BE2C (cell line): ENCODE results near the gene CCDC88A.
"Not testable (repeated sequence)": the region's sequence is repeated elsewhere in the genome, so short reads cannot be mapped to it uniquely, and the experiment has no call there.

Source experiments
- DNase-seq: peaks from one replicate; pipeline ENCODE4 v3.0.0-alpha.2; 2020
- H3K27me3 ChIP-seq: fragments of 250-450 bp; sonication (Bioruptor Pico); 2 replicates; pipeline ENCODE4 v1.5.1; 2020; ENCODE audit warnings: mild to moderate bottlenecking
- H3K36me3 ChIP-seq: fragments of 250-450 bp; sonication (Bioruptor Pico); 2 replicates; pipeline ENCODE4 v1.5.1; 2020; ENCODE audit warnings: mild to moderate bottlenecking
- H3K4me1 ChIP-seq: fragments of 250-450 bp; sonication (Bioruptor Pico); 2 replicates; pipeline ENCODE4 v1.5.1; 2020
- H3K4me3 ChIP-seq: 2 replicates; pipeline ENCODE4 v1.5.1; 2011; ENCODE audit warnings: low read depth, low read length
- H3K9me3 ChIP-seq: fragments of 250-450 bp; sonication (Bioruptor Pico); 2 replicates; pipeline ENCODE4 v1.5.1; 2020
- TF ChIP-seq, protein P1 (sequence below): IDR thresholded peaks from 2 replicates; pipeline ENCODE4 v1.5.1; 2012; ENCODE audit warnings: mild to moderate bottlenecking, low read depth, low read length

CCDC88A gene

DNA sequence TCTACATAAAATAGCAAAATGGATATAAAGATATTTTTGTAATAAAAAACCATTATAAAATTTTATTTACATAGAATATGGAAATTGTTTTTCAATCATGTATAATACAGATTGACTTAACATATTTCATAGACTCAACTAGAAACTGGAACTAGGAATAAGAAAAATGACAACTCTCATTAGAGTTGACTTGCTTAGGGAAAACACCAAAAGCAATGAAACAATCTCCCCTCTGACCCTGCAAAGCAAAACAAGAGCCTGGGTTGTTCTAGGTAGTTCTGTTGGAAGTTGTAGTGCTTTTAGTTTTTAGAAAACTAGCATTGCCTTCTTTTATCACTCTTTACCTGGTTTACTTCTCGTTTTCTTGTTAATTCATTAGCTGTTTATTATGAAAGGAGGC lies 118.4 kb downstream of the CCDC88A start:
- Histone ChIP-seq H3K9me3 (no peaks in the 10 kb centered on the region), H3K27me3 (no peaks in the 10 kb centered on the region), H3K36me3 (no peaks in the 10 kb centered on the region), H3K4me3 (no peak overlapping the region), H3K4me1 (no peaks in the 10 kb centered on the region)
- TF ChIP-seq, protein P1, sequence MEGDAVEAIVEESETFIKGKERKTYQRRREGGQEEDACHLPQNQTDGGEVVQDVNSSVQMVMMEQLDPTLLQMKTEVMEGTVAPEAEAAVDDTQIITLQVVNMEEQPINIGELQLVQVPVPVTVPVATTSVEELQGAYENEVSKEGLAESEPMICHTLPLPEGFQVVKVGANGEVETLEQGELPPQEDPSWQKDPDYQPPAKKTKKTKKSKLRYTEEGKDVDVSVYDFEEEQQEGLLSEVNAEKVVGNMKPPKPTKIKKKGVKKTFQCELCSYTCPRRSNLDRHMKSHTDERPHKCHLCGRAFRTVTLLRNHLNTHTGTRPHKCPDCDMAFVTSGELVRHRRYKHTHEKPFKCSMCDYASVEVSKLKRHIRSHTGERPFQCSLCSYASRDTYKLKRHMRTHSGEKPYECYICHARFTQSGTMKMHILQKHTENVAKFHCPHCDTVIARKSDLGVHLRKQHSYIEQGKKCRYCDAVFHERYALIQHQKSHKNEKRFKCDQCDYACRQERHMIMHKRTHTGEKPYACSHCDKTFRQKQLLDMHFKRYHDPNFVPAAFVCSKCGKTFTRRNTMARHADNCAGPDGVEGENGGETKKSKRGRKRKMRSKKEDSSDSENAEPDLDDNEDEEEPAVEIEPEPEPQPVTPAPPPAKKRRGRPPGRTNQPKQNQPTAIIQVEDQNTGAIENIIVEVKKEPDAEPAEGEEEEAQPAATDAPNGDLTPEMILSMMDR, result no peak
- DNase-seq, result no peak

DNA sequence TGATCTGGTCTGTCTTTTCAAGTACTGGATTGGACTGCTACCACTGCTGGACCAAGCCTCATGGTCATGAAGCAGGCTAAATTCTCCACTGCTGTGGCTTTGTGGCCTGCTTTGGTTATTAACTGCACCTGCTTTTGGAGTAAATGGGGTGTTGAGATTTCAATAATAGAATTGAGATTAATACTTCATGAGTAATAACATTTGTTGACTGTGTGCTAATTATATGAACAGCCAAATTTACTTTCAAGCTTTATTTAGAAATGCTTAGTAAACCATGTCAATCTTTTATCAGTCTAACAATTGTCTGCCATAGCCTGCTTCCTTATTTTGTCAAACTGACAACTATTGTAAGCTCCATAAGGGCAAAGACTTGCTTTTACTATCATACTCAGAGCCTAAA lies 123.3 kb downstream of the CCDC88A start:
- Histone ChIP-seq H3K4me1 (no peaks in the 10 kb centered on the region), H3K36me3 (peaks cover 5% of the 10 kb centered on the region; the same call in 1 of the 2 replicates)
- TF ChIP-seq, protein P1, result no peak

DNA sequence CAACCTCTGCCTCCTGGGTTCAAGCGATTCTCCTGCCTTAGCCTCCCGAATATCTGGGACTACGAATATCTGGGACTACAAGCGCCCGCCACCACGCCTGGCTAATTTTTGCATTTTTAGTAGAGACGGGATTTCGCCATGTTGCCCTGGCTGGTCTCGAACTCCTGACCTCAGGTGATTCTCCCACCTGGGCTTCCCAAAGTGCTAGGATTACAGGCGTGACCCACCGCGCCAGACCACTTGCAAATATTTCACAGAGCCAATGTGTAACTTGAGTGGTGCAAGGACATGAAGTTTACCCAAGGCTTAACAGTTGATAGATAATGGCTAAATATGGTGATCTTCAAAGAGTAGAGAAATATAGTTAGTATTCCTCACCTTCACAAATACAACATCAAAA lies 136.6 kb downstream of the CCDC88A start:
- DNase-seq, result no peak
- Histone ChIP-seq H3K36me3 (no peaks in the 10 kb centered on the region), H3K27me3 (no peaks in the 10 kb centered on the region), H3K4me1 (no peaks in the 10 kb centered on the region), H3K9me3 (no peaks in the 10 kb centered on the region), H3K4me3 (no peak overlapping the region)
- TF ChIP-seq, protein P1, result no peak

More for the DNA sequence above, 123.3 kb downstream of the CCDC88A start:
- no peak for DNase-seq
- no peak overlapping the region for H3K4me3 ChIP-seq
- H3K9me3 ChIP-seq, result no peaks in the 10 kb centered on the region
- no peaks in the 10 kb centered on the region for H3K27me3 ChIP-seq

DNA sequence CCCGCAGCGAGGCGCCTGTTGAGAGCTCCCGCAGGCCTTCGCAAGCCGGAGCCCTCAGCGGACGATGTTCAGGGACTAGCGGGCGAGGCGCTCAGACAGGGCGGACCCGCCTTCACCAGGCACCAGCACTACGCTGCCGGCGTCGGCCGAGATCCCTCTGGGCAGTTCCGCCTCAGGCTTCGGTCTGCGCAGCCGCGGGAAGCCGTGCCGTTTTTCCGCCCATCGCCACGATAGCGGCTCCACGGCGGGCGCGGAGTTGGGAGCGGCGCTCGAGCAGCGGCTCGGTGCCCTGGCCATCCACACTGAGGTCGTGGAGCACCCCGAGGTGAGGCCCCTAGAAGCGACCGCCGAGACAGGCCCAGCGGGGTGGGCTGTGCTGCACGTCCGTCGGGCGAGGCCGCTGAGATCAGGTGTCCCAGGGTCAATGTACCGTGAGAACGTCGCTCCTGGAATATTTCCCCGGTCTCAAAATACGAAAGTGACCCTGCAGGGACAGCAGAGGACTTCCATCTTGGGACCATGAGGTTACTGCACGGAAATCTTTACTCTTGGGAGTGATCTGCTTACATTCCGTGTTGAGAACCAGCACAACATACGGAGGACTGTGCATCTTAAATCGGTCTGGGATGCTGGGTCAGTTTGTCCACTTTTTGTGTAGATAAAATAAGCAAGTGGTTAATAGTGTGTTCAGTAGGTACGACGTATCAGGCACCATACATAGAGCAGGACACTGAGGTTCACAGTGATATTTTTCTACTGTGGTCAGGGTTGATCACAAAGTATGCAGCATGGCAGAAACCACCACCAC lies 137.3 kb downstream of the CCDC88A start:
- H3K9me3 ChIP-seq, result no peaks in the 10 kb centered on the region
- H3K36me3 ChIP-seq, result no peaks in the 10 kb centered on the region
- H3K4me3 ChIP-seq, result peak overlapping the region; percentile 65
- DNase-seq, result peak; percentile 83
- H3K4me1 ChIP-seq, result no peaks in the 10 kb centered on the region
- TF ChIP-seq, protein P1, result no peak
- H3K27me3 ChIP-seq, result no peaks in the 10 kb centered on the region

DNA sequence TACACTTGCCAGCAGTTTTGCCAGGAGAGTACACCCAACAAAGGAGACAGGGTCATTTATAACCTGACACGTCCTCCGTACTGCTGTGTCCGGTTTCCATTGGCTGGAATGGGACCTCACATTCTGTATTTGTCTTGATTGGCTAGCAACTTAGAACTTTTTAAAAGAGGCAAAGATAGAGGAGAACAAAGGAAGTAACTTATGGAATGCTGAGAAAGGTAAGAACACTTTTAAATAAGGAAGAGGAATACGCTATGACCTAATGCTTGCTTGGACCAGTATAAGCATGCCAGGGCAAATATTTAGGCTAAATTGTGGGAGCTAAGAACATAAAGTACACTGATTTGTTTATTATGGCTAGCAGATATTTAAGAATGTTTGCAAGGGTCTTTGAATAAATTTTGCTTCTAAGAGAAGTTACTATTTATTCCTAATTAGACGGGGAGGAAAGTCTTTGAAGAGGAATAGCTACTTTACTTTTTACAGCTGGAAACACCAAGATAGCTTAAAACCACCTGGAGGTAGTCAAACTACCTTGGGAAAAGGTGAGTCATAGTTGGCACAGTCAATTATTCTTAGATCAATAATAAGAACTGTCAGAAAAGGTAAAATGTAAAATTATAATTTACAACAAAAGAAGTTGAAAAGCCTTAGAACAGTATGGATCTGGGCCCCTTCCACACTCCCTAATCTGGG lies 138.7 kb downstream of the CCDC88A start:
- H3K9me3 ChIP-seq, H3K4me1 ChIP-seq, H3K36me3 ChIP-seq, DNase-seq, H3K27me3 ChIP-seq, H3K4me3 ChIP-seq: not testable (repeated sequence)

DNA sequence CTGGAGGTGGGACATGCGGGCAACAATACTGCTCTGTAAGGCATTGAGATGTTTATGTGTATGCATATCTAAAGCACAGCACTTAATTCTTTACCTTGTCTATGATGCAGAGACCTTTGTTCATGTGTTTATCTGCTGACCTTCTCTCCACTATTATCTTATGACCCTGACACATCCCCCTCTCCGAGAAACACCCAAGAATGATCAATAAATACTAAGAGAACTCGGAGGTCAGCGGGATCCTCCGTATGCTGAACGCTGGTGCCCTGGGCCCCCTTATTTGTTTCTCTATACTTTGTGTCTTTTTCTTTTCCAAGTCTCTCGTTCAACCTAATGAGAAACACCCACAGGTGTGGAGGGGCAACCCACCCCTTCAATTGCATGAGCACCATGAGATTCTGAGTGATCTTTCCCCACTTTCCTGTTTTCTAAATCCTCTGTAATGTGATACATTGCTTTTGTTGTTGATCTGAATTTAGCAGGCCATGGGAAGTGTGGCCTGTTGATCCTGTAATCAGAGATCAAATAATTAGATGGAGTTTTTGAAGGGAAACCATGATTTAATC lies 139.7 kb downstream of the CCDC88A start:
- not testable (repeated sequence) for H3K4me3 ChIP-seq

DNA sequence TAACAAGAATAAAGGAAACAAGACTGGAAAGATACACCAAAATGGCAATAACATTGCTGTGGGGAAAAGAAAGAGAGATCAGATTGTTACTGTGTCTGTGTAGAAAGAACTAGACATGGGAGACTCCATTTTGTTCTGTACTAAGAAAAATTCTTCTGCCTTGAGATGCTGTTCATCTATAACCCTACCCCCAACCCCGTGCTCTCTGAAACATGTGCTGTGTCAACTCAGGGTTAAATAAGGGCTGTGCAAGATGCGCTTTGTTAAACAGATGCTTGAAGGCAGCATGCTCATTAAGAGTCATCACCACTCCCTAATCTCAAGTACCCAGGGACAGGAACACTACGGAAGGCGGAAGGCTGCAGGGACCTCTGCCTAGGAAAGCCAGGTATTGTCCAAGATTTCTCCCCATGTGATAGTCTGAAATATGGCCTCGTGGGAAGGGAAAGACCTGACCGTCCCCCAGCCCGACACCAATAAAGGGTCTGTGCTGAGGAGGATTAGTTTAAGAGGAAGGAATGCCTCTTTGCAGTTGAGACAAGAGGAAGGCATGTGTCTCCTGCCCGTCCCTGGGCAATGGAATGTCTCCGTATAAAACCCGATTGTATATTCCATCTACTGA lies 140.3 kb downstream of the CCDC88A start:
- H3K9me3 ChIP-seq, H3K4me1 ChIP-seq, DNase-seq, H3K4me3 ChIP-seq, H3K27me3 ChIP-seq, H3K36me3 ChIP-seq: not testable (repeated sequence)

More for the DNA sequence above, 139.7 kb downstream of the CCDC88A start:
- H3K9me3 ChIP-seq, H3K4me1 ChIP-seq, H3K27me3 ChIP-seq, DNase-seq, H3K36me3 ChIP-seq: not testable (repeated sequence)
